GM12878 (cell line): ENCODE measurements around the gene ZNF366. TPM values are rescaled to one million over a fixed set of nuclear protein-coding genes. Genes with fewer than 3 reads are reported as not detected.
A peak's percentile ranks its signal among the peaks of the same experiment; 100 is the strongest.

Experiments
- ATF2 ChIP-seq: IDR thresholded peaks from 2 replicates; pipeline ENCODE4 v1.6.1; 2012; ENCODE audit warnings: low read length, inconsistent platforms
- BHLHE40 ChIP-seq, 2 experiments: fragments of 450-650 bp in 1 of 2; IDR thresholded peaks; 2 replicates each; pipeline ENCODE4 v1.6.1; 2011 to 2017; ENCODE audit warnings: low read depth in 2 of 2, borderline replicate concordance in 1 of 2, improper control_type of control experiment in 1 of 2, low read length in 1 of 2, mild to moderate bottlenecking in 1 of 2
- CHD1 ChIP-seq: IDR thresholded peaks from 2 replicates; pipeline ENCODE4 v1.6.1; 2012; ENCODE audit warnings: low read depth, low read length, improper control_type of control experiment
- CHD4 ChIP-seq: fragments of 200-600 bp; sonication (generic); IDR thresholded peaks from 2 replicates; pipeline ENCODE4 v1.6.1; 2016; ENCODE audit warnings: mild to moderate bottlenecking
- HCFC1 ChIP-seq: fragments of 150-350 bp; IDR thresholded peaks from 2 replicates; pipeline ENCODE4 v1.6.1; 2014; ENCODE audit warnings: low read length
- HSF1 ChIP-seq: fragments of 150-350 bp; IDR thresholded peaks from 2 replicates; pipeline ENCODE4 v1.6.1; 2014; ENCODE audit warnings: mild to moderate bottlenecking, low read depth, low read length
- MTA3 ChIP-seq: IDR thresholded peaks from 2 replicates; pipeline ENCODE4 v1.6.1; 2012; ENCODE audit warnings: low read length, inconsistent platforms, borderline replicate concordance
- NR2C2 ChIP-seq: IDR thresholded peaks from 2 replicates; pipeline ENCODE4 v1.6.1; 2011; ENCODE audit warnings: borderline replicate concordance, low read depth; ENCODE audit not compliant: control insufficient read depth, insufficient read length
- PAX5 ChIP-seq: IDR thresholded peaks from 2 replicates; pipeline ENCODE4 v1.6.1; 2011; ENCODE audit warnings: low read depth, low read length, borderline replicate concordance
- PML ChIP-seq: IDR thresholded peaks from 2 replicates; pipeline ENCODE4 v1.6.1; 2012; ENCODE audit warnings: low read length, inconsistent platforms
- RFX5 ChIP-seq: IDR thresholded peaks from 2 replicates; pipeline ENCODE4 v1.6.1; 2011; ENCODE audit warnings: low read depth, low read length, improper control_type of control experiment
- SIX5 ChIP-seq: IDR thresholded peaks from 2 replicates; pipeline ENCODE4 v1.6.1; 2011; ENCODE audit warnings: mild to moderate bottlenecking, low read depth, low read length, moderate library complexity; ENCODE audit not compliant: severe bottlenecking
- SKIL ChIP-seq: fragments of 450-650 bp; IDR thresholded peaks from 2 replicates; pipeline ENCODE4 v1.6.1; 2017; ENCODE audit warnings: mild to moderate bottlenecking, low read depth, inconsistent platforms; ENCODE audit not compliant: poor library complexity, severe bottlenecking
- SMAD1 ChIP-seq: fragments of 450-650 bp; IDR thresholded peaks from 2 replicates; pipeline ENCODE4 v1.6.1; 2018; ENCODE audit warnings: mild to moderate bottlenecking, low read depth; ENCODE audit not compliant: partially characterized antibody
- SMAD5 ChIP-seq: IDR thresholded peaks from 2 replicates; pipeline ENCODE4 v1.6.1; 2016; ENCODE audit warnings: antibody characterized with exemption, low read depth
- WRNIP1 ChIP-seq: IDR thresholded peaks from 2 replicates; pipeline ENCODE4 v1.6.1; 2011; ENCODE audit warnings: low read depth, low read length, improper control_type of control experiment, borderline replicate concordance
- YBX1 ChIP-seq: fragments of 450-650 bp; IDR thresholded peaks from 2 replicates; pipeline ENCODE4 v1.6.1; 2016; ENCODE audit warnings: antibody characterized with exemption
- polyA plus RNA-seq, 11 experiments: library from polyadenylated mRNA; depleted of rRNA in 4 of 11; unstranded in 6 of 11; stranded (reverse) in 5 of 11; fragments of >200 nt; fragmentation: Nextera tagmentation in 4 of 11; fragmentation: Illumina TruSeq in 1 of 11; extraction: Ambion mirVana in 4 of 11; extraction: Trizol in 1 of 11; gene quantifications; 1 replicate in 1 of 11; 2 replicates in 10 of 11; pipeline versions ENCODE4 v1.2.1 to v1.2.3, GENCODE V29; 2011 to 2016; ENCODE audit warnings: inconsistent platforms in 2 of 11, missing spikeins in 2 of 11, low read depth in 1 of 11
- total RNA-seq, 4 experiments: library from RNA; depleted of rRNA in 3 of 4; stranded (reverse); fragments of >200 nt in 3 of 4; fragmentation: Illumina TruSeq in 1 of 4; extraction: Trizol in 1 of 4; gene quantifications; 2 replicates each; pipeline versions ENCODE4 v1.2.1 to v1.2.3, GENCODE V29; 2013 to 2021
- TF ChIP-seq, protein P1 (sequence below): IDR thresholded peaks from 2 replicates; pipeline ENCODE4 v1.6.1; 2011; ENCODE audit warnings: low read depth, low read length, improper control_type of control experiment, borderline replicate concordance
- TF ChIP-seq, protein P2 (sequence below): fragments of 450-650 bp; formaldehyde crosslinking; IDR thresholded peaks from 2 replicates; pipeline ENCODE4 v1.5.0; 2022; ENCODE audit warnings: mild to moderate bottlenecking, missing genetic modification characterization

ZNF366 gene
- total and polyA plus RNA-seq, 10 of the 15 experiments (the other 5 are each of a cell fraction or from before 2014, with no cell fraction given) = 0.01 to 0.18 (median 0.04) TPM; not detected in 6

- TF ChIP-seq NR2C2 (no peak), RFX5 (no peak), PML (no peak), CHD1 (no peak), PAX5 (no peak), BHLHE40 (IDR thresholded peaks at IDR 0.05; ENCODE audit: borderline replicate concordance in 1 of 2, low read depth in 2 of 2, low read length in 1 of 2) (0 out of 4 replicates have a peak, but pooled peaks of 1 of the 2 experiments have one; percentile 10), ATF2 (peak; percentile 68), HSF1 (no peak), WRNIP1 (no peak), SMAD1 (no peak), CHD4 (no peak), YBX1 (no peak), SKIL (no peak), MTA3 (no peak), SMAD5 (no peak), HCFC1 (no peak), SIX5 (no peak)
- TF ChIP-seq, protein P1, sequence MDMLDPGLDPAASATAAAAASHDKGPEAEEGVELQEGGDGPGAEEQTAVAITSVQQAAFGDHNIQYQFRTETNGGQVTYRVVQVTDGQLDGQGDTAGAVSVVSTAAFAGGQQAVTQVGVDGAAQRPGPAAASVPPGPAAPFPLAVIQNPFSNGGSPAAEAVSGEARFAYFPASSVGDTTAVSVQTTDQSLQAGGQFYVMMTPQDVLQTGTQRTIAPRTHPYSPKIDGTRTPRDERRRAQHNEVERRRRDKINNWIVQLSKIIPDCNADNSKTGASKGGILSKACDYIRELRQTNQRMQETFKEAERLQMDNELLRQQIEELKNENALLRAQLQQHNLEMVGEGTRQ = no peak
- TF ChIP-seq, protein P2, sequence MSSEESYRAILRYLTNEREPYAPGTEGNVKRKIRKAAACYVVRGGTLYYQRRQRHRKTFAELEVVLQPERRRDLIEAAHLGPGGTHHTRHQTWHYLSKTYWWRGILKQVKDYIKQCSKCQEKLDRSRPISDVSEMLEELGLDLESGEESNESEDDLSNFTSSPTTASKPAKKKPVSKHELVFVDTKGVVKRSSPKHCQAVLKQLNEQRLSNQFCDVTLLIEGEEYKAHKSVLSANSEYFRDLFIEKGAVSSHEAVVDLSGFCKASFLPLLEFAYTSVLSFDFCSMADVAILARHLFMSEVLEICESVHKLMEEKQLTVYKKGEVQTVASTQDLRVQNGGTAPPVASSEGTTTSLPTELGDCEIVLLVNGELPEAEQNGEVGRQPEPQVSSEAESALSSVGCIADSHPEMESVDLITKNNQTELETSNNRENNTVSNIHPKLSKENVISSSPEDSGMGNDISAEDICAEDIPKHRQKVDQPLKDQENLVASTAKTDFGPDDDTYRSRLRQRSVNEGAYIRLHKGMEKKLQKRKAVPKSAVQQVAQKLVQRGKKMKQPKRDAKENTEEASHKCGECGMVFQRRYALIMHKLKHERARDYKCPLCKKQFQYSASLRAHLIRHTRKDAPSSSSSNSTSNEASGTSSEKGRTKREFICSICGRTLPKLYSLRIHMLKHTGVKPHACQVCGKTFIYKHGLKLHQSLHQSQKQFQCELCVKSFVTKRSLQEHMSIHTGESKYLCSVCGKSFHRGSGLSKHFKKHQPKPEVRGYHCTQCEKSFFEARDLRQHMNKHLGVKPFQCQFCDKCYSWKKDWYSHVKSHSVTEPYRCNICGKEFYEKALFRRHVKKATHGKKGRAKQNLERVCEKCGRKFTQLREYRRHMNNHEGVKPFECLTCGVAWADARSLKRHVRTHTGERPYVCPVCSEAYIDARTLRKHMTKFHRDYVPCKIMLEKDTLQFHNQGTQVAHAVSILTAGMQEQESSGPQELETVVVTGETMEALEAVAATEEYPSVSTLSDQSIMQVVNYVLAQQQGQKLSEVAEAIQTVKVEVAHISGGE = no peak
Observed at GRCh38 chr5:72476721-72477120, 30.5 kb downstream of the ZNF366 start (continued).
